ENCODE results near the gene EPHA2.

- TF ChIP-seq POLR2AphosphoS5 (IDR thresholded peaks at IDR 0.05; ENCODE audit: borderline replicate concordance, low read depth, low read length) (no peak), EZH2 (IDR thresholded peaks at IDR 0.05) (no peak)
Measured at GRCh38 chr1:16171314-16172151, 15.7 kb upstream of the EPHA2 start.
